GM20000 (cell line): ENCODE measurements around the gene CTNNA2.

Experiments
- DNase-seq: peaks from one replicate; pipeline ENCODE4 v3.0.0; 2012; ENCODE audit warnings: low spot score
- TF ChIP-seq, protein P1 (sequence below): IDR thresholded peaks from 2 replicates; pipeline ENCODE4 v1.5.1; 2012; ENCODE audit warnings: mild to moderate bottlenecking, control low read depth; ENCODE audit errors: extremely low read depth, missing control alignments

Gene CTNNA2

DNA sequence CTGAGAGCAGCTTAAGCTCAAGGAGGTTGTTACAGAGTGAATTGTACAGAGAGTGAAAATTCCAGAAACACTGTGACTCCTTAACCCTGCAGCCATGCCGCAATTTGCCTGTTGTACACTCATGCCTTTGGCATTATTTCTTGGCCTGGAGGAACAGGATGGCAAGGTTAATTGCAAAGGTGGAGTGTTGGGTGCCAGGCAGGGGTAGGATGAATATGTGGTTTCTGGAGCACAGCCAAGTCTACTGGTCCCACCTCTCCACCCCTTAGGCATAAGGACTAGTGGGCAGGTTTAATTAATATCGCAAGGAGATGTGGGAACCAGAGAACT lies 541.5 kb downstream of the CTNNA2 start:
- TF ChIP-seq, protein P1, sequence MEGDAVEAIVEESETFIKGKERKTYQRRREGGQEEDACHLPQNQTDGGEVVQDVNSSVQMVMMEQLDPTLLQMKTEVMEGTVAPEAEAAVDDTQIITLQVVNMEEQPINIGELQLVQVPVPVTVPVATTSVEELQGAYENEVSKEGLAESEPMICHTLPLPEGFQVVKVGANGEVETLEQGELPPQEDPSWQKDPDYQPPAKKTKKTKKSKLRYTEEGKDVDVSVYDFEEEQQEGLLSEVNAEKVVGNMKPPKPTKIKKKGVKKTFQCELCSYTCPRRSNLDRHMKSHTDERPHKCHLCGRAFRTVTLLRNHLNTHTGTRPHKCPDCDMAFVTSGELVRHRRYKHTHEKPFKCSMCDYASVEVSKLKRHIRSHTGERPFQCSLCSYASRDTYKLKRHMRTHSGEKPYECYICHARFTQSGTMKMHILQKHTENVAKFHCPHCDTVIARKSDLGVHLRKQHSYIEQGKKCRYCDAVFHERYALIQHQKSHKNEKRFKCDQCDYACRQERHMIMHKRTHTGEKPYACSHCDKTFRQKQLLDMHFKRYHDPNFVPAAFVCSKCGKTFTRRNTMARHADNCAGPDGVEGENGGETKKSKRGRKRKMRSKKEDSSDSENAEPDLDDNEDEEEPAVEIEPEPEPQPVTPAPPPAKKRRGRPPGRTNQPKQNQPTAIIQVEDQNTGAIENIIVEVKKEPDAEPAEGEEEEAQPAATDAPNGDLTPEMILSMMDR, result no peak
- no peak for DNase-seq

DNA sequence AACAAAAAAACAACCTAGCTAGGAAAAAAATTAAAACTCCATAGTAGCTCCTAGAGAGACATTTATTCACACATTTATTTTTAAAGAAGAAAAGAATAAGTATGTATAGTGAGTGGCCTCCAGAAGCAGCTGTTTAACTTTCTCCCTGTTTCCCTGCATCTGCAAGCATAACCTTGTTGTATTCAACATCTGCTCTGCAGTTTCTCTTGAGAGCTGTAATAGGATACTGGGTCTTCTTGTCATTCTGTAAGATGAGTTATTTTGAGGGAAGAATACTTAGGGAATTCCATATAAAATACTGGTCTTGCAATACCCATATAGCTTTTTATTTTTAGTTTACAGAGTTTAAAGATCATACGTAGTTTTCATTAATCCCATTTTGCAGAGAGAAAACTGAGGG lies 545.1 kb downstream of the CTNNA2 start:
- DNase-seq, result no peak
- TF ChIP-seq, protein P1, result no peak

DNA sequence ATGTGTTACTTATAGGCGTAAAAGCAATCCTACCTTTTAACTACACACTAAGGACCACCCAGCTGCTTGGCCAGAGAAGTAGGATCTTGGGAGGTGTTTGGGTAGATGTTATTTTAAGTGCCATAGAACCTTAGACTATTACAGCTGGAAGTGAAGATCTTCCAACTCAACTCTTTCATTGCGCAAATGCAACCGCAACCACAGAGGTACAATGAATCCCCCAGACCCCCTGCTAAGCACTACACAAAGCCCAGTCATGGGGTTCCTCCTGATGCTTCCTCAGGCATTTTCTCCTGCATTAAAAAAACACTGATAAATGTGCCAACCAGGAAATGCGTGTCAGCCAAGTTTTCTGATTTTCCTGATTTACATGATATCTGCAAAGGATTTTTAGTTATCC lies 545.7 kb downstream of the CTNNA2 start:
- DNase-seq, result no peak
- TF ChIP-seq, protein P1, result no peak

DNA sequence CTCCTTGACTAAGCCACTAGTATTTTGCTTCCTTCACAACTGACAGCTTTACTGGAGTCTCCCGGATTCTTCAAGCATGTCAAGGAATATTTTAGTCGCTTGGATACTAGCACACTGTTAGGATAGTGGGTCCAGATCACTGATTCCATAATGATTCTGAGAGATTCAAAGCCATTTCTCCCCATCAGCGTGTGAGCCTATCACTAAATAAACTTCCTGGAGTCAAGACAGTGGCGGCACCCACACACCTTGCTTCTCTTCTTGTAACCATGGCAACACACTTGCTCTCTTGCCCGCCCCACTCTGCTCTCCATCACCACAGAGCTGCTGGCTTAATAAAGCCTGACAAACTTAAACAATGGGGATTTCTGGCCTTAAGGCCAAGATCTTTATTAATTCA lies 546.6 kb downstream of the CTNNA2 start:
- TF ChIP-seq, protein P1, result no peak
- DNase-seq, result no peak

DNA sequence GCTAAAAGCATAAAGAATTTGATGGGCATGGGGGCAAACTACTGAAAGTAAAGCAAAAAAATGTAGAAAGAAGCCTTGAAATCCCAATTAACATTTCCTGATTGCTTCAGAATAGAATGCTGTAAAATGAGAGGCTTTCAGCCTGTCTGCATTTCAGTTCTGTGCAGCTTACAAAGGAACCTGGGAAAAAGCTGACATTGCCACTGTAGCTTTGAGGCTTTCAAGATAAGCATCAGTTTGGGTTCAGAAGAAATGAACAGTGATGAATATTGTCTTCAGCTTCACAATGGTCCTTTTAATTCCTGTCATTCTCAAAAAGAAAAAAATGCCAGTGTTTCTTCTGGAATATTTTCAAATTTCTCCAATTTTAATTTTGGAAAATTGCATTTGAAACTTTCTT lies 549.0 kb downstream of the CTNNA2 start:
- TF ChIP-seq, protein P1, result no peak
- no peak for DNase-seq

DNA sequence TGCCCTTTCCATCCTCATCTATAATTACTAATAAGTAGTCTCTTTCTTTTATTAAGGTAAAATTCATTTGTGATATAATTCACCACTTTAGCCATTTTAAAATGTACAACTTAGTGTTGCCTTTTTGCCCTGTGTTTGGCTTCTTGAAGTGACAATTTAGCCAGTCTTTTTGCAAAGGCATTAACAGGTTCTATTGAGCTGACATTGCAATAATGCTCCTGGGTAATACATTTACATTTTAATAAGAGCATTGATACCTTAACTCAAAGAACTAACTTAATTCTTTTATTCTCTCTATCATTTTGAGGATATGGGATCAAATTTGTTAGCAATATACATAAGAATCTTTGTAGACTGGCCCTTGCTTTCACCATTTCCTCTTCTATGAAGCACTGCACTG lies 549.4 kb downstream of the CTNNA2 start:
- DNase-seq, result no peak
- TF ChIP-seq, protein P1, result no peak

DNA sequence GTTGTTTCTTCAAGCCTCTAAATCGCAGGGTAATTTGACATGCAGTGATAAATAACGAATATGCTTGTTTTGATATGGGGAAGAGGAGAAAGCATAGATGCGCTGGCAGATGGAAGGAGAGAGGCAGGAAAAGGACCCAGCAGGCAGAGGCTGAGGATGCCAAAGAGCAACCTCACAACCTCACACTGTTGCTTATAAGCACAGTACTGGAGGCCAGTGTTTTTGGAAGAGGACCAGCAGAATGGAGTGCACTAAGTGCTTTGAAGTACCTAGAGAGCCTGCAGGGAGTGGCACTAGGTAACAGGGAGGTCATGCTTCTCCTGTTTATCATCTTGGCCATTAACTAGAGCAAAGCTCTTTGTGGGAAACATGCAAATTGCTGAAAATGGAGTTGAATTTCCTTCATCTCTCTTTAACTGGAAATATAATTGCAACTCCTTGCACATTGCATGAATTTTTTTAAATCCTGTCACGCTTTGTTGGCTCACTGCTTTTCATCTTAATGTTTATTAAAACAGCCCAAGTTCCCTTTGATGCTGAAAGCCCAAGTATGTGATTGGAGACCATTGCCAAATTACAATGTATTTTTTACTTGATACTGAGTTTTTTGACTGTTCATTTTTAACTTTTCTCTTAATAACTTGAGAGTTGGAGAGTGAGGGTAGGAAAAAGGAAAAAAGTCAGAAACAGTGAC lies 555.3 kb downstream of the CTNNA2 start:
- TF ChIP-seq, protein P1, result no peak
- no peak for DNase-seq
